OCI-LY7 (cell line): ENCODE measurements around the gene SRCIN1. TPM values are rescaled to one million over a fixed set of nuclear protein-coding genes. Genes with fewer than 3 reads are reported as not detected.

ENCODE experiments used
- BruUV-seq: library from RNA; stranded (reverse); fragments of 400-500 nt; replicated peaks from 2 replicates; lab custom pipeline; 2021; lab: Mats Ljungman, UMichigan
- CTCF ChIA-PET: fragments of 300-600 bp; sonication (Branson Sonifier 250); formaldehyde crosslinking; loops from one replicate; lab custom pipeline; 2022; ENCODE audit warnings: antibody characterized with exemption; ENCODE audit not compliant: unreplicated experiment; lab: Charles Lee
- POLR2A ChIA-PET: fragments of 300-600 bp; sonication (Branson Sonifier 250); formaldehyde crosslinking; loops from one replicate; lab custom pipeline; 2022; ENCODE audit warnings: antibody characterized with exemption; lab: Charles Lee
- DNase-seq: peaks from one replicate; pipeline ENCODE4 v3.0.0-alpha.2; 2015; ENCODE audit warnings: low spot score
- H2AFZ ChIP-seq: fragments of 200-600 bp; sonication (generic), shearing (Covaris generic); 2 replicates; pipeline ENCODE4 v1.6.1; 2014; ENCODE audit warnings: mild to moderate bottlenecking, antibody characterized with exemption, low read length, moderate library complexity
- H3K27ac ChIP-seq: fragments of 200-600 bp; sonication (generic); 2 replicates; pipeline ENCODE4 v1.5.1; 2014; ENCODE audit warnings: mixed run types, low read depth, mild to moderate bottlenecking, moderate library complexity, low read length, inconsistent platforms; ENCODE audit not compliant: poor library complexity, severe bottlenecking
- H3K36me3 ChIP-seq: fragments of 200-600 bp; sonication (generic); 2 replicates; pipeline ENCODE4 v1.6.1; 2014; ENCODE audit warnings: mild to moderate bottlenecking, antibody characterized with exemption, low read length, moderate library complexity, mixed read lengths; ENCODE audit not compliant: insufficient read depth
- H3K4me1 ChIP-seq: fragments of 200-600 bp; sonication (generic); 2 replicates; pipeline ENCODE4 v1.5.1; 2014; ENCODE audit warnings: mild to moderate bottlenecking, low read length; ENCODE audit not compliant: insufficient read depth, poor library complexity, severe bottlenecking
- H3K4me2 ChIP-seq: fragments of 200-600 bp; sonication (generic); 2 replicates; pipeline ENCODE4 v1.6.1; 2014; ENCODE audit warnings: mild to moderate bottlenecking, low read length
- H3K4me3 ChIP-seq: fragments of 200-600 bp; sonication (generic); 2 replicates; pipeline ENCODE4 v1.5.1; 2014; ENCODE audit warnings: mild to moderate bottlenecking, low read depth, low read length; ENCODE audit not compliant: poor library complexity, severe bottlenecking
- H3K79me2 ChIP-seq: fragments of 200-600 bp; sonication (generic); 2 replicates; pipeline ENCODE4 v1.6.1; 2016; ENCODE audit warnings: low read depth, mild to moderate bottlenecking, low read length, moderate library complexity, mixed read lengths; ENCODE audit not compliant: insufficient read depth
- H3K9me2 ChIP-seq: fragments of 200-600 bp; sonication (generic); 2 replicates; pipeline ENCODE4 v1.6.1; 2016; ENCODE audit warnings: mild to moderate bottlenecking, low read length, mixed read lengths; ENCODE audit not compliant: insufficient read depth
- H3K9me3 ChIP-seq: fragments of 200-600 bp; sonication (generic); 2 replicates; pipeline ENCODE4 v1.6.1; 2014; ENCODE audit warnings: mild to moderate bottlenecking, mixed run types, low read length, mixed read lengths
- H4K20me1 ChIP-seq: fragments of 200-600 bp; sonication (generic); 2 replicates; pipeline ENCODE4 v1.6.1; 2014; ENCODE audit warnings: mild to moderate bottlenecking, antibody characterized with exemption, low read length, moderate library complexity, mixed read lengths; ENCODE audit not compliant: insufficient read depth
- CTCF ChIP-seq: fragments of 200-600 bp; sonication (generic); conservative IDR thresholded peaks from 2 replicates; pipeline ENCODE4 v1.5.1; 2014; ENCODE audit warnings: mild to moderate bottlenecking, antibody characterized with exemption, low read length, moderate library complexity, mixed read lengths
- EZH2phosphoT487 ChIP-seq: fragments of 200-600 bp; sonication (generic); IDR thresholded peaks from 2 replicates; pipeline ENCODE4 v1.6.1; 2018; ENCODE audit warnings: low read depth, borderline replicate concordance, mild to moderate bottlenecking, mixed run types, antibody characterized with exemption, low read length, moderate library complexity, mixed read lengths
- intact Hi-C: fragments of 100-400 bp; cut with micrococcal nuclease; formaldehyde crosslinking; loops from one replicate; pipeline ENCODE4 v1.10.0; 2022; ENCODE audit not compliant: unreplicated experiment
- total RNA-seq, 2 experiments: library from RNA; depleted of rRNA in 1 of 2; stranded (reverse); fragments of >200 nt in 1 of 2; shearing (Covaris generic) in 1 of 2; gene quantifications; 2 replicates each; pipeline ENCODE4 v1.2.3, GENCODE V29; 2014 to 2022

The SRCIN1 gene
- total RNA-seq, 2 experiments from 2014 or later, result 1.5 to 4.6 TPM

GRCh38 chr17:38567350-38567749 is 38.4 kb downstream of the SRCIN1 start:
- Histone ChIP-seq H3K4me2 (no peak overlapping the region), H2AFZ (no peak overlapping the region), H3K9me2 (no peaks in the 10 kb centered on the region), H3K4me1 (peaks cover 6% of the 10 kb centered on the region), H3K4me3 (no peak overlapping the region), H3K36me3 (no peaks in the 10 kb centered on the region), H3K27ac (no peak overlapping the region), H3K9me3 (no peaks in the 10 kb centered on the region), H4K20me1 (no peaks in the 10 kb centered on the region; the same call in 1 of the 2 replicates), H3K79me2 (no peaks in the 10 kb centered on the region)
- no peak for DNase-seq
- CTCF ChIA-PET, result no interaction called here
- POLR2A ChIA-PET, result interaction anchor here (0.6 kb wide), 1 partner anchor 74 kb away, joined by 4 read pairs; no protein-coding TSS in a partner anchor
- no peak for TF ChIP-seq EZH2phosphoT487
- no peak for TF ChIP-seq CTCF
- BruUV-seq, result no TSS peak
- intact Hi-C loops, result no loop called here

GRCh38 chr17:38566666-38567031 is 39.1 kb downstream of the SRCIN1 start:
- Histone ChIP-seq H2AFZ (no peak overlapping the region), H3K36me3 (no peaks in the 10 kb centered on the region), H3K4me2 (no peak overlapping the region), H3K27ac (no peak overlapping the region), H3K9me2 (no peaks in the 10 kb centered on the region), H3K79me2 (no peaks in the 10 kb centered on the region), H4K20me1 (no peaks in the 10 kb centered on the region; the same call in 1 of the 2 replicates), H3K4me1 (peaks cover 2% of the 10 kb centered on the region), H3K9me3 (no peaks in the 10 kb centered on the region), H3K4me3 (no peak overlapping the region)
- no TSS peak for BruUV-seq
- POLR2A ChIA-PET, result interaction anchor here (0.6 kb wide), 1 partner anchor 74 kb away, joined by 4 read pairs; no protein-coding TSS in a partner anchor
- CTCF ChIA-PET, result interaction anchor here (0.7 kb wide), 1 partner anchor 9 kb away, joined by 3 read pairs; no protein-coding TSS in a partner anchor
- intact Hi-C loops, result no loop called here
- DNase-seq, result no peak
- TF ChIP-seq CTCF, result no peak
- TF ChIP-seq EZH2phosphoT487, result no peak

- ChIA-PET CTCF (interaction anchor here (0.7 kb wide), 1 partner anchor 8 kb away, joined by 3 read pairs; no protein-coding TSS in a partner anchor), POLR2A (no interaction called here)
- DNase-seq, result no peak
- H3K27ac ChIP-seq, result no peak overlapping the region
- H3K9me3 ChIP-seq, result no peaks in the 10 kb centered on the region
- H3K4me3 ChIP-seq, result no peak overlapping the region
- H4K20me1 ChIP-seq, result no peaks in the 10 kb centered on the region; the same call in 1 of the 2 replicates
- H3K4me1 ChIP-seq, result no peaks in the 10 kb centered on the region
- TF ChIP-seq CTCF (no peak), EZH2phosphoT487 (no peak)
- H3K79me2 ChIP-seq, result no peaks in the 10 kb centered on the region
- H3K4me2 ChIP-seq, result no peak overlapping the region
- no peaks in the 10 kb centered on the region for H3K9me2 ChIP-seq
- no TSS peak for BruUV-seq
- no peak overlapping the region for H2AFZ ChIP-seq
- no peaks in the 10 kb centered on the region for H3K36me3 ChIP-seq
- intact Hi-C loops, result no loop called here
These were observed 39.7 kb downstream of the SRCIN1 start for GRCh38 chr17:38565853-38566665.
